ENCODE results near the gene IL2RA. TPM values are rescaled to one million over a fixed set of nuclear protein-coding genes. Genes with fewer than 3 reads are reported as not detected.

The IL2RA gene
- total and polyA plus RNA-seq, 10 of the 15 experiments (the other 5 are each of a cell fraction or from before 2014, with no cell fraction given) = 2.2 to 6.0 (median 4.9) TPM

- Histone ChIP-seq H3K4me2 (ENCODE audit: control insufficient read depth, insufficient read depth) (no peak overlapping the region), H3K79me2 (ENCODE audit: control insufficient read depth, insufficient read depth, low read length) (peaks cover 43% of the 10 kb centered on the region), H3K36me3 (ENCODE audit: control insufficient read depth in 2 of 2, insufficient read depth in 2 of 2, low read length in 1 of 2) (peaks cover 10 to 18% of the 10 kb centered on the region in 2 experiments), H3K27ac (ENCODE audit: control insufficient read depth, insufficient read depth) (no peak overlapping the region), H3K9ac (ENCODE audit: control insufficient read depth, insufficient read depth, low read length) (no peak overlapping the region), H3K4me1 (ENCODE audit: control insufficient read depth, insufficient read depth, low read length) (peaks cover 7% of the 10 kb centered on the region), H3K4me3 (no peak overlapping the region), H3K27me3 (replicated peaks in 1 of 2; ENCODE audit: control insufficient read depth in 2 of 2, insufficient read depth in 2 of 2, low read length in 1 of 2) (no peaks in the 10 kb centered on the region), H3K9me3 (replicated peaks; ENCODE audit: control insufficient read depth, insufficient read depth, low read length) (no peaks in the 10 kb centered on the region), H4K20me1 (ENCODE audit: control insufficient read depth, insufficient read depth) (peaks cover 3% of the 10 kb centered on the region; the same call in 1 of the 2 replicates), H2AFZ (ENCODE audit: control insufficient read depth, low read depth, low read length) (no peak overlapping the region)
- RAD21 ChIA-PET (ENCODE audit: unreplicated experiment) = interaction anchor here (0.7 kb wide), 1 partner anchor 264 kb away, joined by 4 read pairs; no protein-coding TSS in a partner anchor
- TF ChIP-seq TARDBP (IDR thresholded peaks at IDR 0.05; ENCODE audit: borderline replicate concordance) = no peak
- peak; percentile 23; the same call in 1 of the 2 replicates for TF ChIP-seq ATF7 (IDR thresholded peaks at IDR 0.05; ENCODE audit: low read depth)
- no peak for TF ChIP-seq E4F1 (IDR thresholded peaks at IDR 0.05; ENCODE audit: borderline replicate concordance, partially characterized antibody)
- WGBS (ENCODE audit: insufficient coverage, insufficient replicate concordance, low lambda C conversion rate, missing lambda C conversion rate) = 96% methylated on average over 7 of the region's 7 CpGs
- SMC1A ChIA-PET (ENCODE audit: uncharacterized antibody, unreplicated experiment) = interaction anchor here (1.0 kb wide), 1 partner anchor 105 kb away, joined by 3 read pairs; the partner anchor contains the start of gene PFKFB3
- FAIRE-seq (no peak), DNase-seq (ENCODE audit: low read depth, low spot score) (no peak), ATAC-seq (no peak)
- intact Hi-C loops (cut with micrococcal nuclease; ENCODE audit: unreplicated experiment) = no loop called here
- POLR2A ChIA-PET = interaction anchor here (0.6 kb wide), 1 partner anchor 100 kb away, joined by 10 read pairs; no protein-coding TSS in a partner anchor
- CTCF ChIA-PET = no interaction called here
- in situ Hi-C loops (cut with MboI) = no loop called here
- no TSS peak for BruUV-seq (replicated peaks)
Measured at GRCh38 chr10:6098156-6098555, 36.0 kb upstream of the IL2RA start.

- intact Hi-C loops (cut with micrococcal nuclease; ENCODE audit: unreplicated experiment) (no loop called here), in situ Hi-C loops (cut with MboI) (no loop called here)
- SMC1A ChIA-PET (ENCODE audit: uncharacterized antibody, unreplicated experiment) = interaction anchor here (1.0 to 1.4 kb wide), 3 partner anchors 10 to 313 kb away, joined by 3 to 5 read pairs (median 3); partner anchors contain the start of gene PFKFB3
- 77% methylated on average over 5 of the region's 5 CpGs for WGBS (ENCODE audit: insufficient coverage, insufficient replicate concordance, low lambda C conversion rate, missing lambda C conversion rate)
- Histone ChIP-seq H3K36me3 (ENCODE audit: control insufficient read depth in 2 of 2, insufficient read depth in 2 of 2, low read length in 1 of 2) (peaks cover 8 to 10% of the 10 kb centered on the region in 2 experiments), H4K20me1 (ENCODE audit: control insufficient read depth, insufficient read depth) (peaks cover 3% of the 10 kb centered on the region; the same call in 1 of the 2 replicates), H3K79me2 (ENCODE audit: control insufficient read depth, insufficient read depth, low read length) (peaks cover 53% of the 10 kb centered on the region), H3K9ac (ENCODE audit: control insufficient read depth, insufficient read depth, low read length) (no peak overlapping the region), H3K27ac (ENCODE audit: control insufficient read depth, insufficient read depth) (no peak overlapping the region), H3K4me3 (no peak overlapping the region), H3K27me3 (replicated peaks in 1 of 2; ENCODE audit: control insufficient read depth in 2 of 2, insufficient read depth in 2 of 2, low read length in 1 of 2) (no peaks in the 10 kb centered on the region), H3K4me2 (ENCODE audit: control insufficient read depth, insufficient read depth) (no peak overlapping the region), H2AFZ (ENCODE audit: control insufficient read depth, low read depth, low read length) (no peak overlapping the region), H3K4me1 (ENCODE audit: control insufficient read depth, insufficient read depth, low read length) (peaks cover 7% of the 10 kb centered on the region), H3K9me3 (replicated peaks; ENCODE audit: control insufficient read depth, insufficient read depth, low read length) (no peaks in the 10 kb centered on the region)
- RAD21 ChIA-PET (ENCODE audit: unreplicated experiment) = interaction anchor here (1.4 to 1.5 kb wide), 2 partner anchors 54 to 309 kb away, joined by 4 read pairs; no protein-coding TSS in a partner anchor
- BruUV-seq (replicated peaks) = no TSS peak
- CTCF ChIA-PET = interaction anchor here (0.6 to 1.0 kb wide), 3 partner anchors 305 to 1275 kb away, joined by 3 to 5 read pairs (median 3); no protein-coding TSS in a partner anchor
- POLR2A ChIA-PET = no interaction called here
- no peak for FAIRE-seq
- DNase-seq (ENCODE audit: low read depth, low spot score) = no peak
- ATAC-seq = no peak
- TF ChIP-seq ZNF687 (IDR thresholded peaks at IDR 0.05) (no peak), TCF12 (IDR thresholded peaks at IDR 0.05; ENCODE audit: low read depth, low read length) (no peak), HDAC6 (IDR thresholded peaks at IDR 0.05; ENCODE audit: unreplicated experiment) (no peak), GATAD2B (conservative IDR thresholded peaks at IDR 0.05; ENCODE audit: low read depth) (no peak), BCL3 (IDR thresholded peaks at IDR 0.05; ENCODE audit: borderline replicate concordance, insufficient read depth, low read depth, low read length, poor library complexity, severe bottlenecking) (no peak)
Measured at GRCh38 chr10:6097063-6097462, 34.9 kb upstream of the IL2RA start.
